Cardiac fibroblast (primary cell): ENCODE data around the gene STAG1.

Experiments used
- DNase-seq, 2 donors: peaks; one replicate each; pipeline versions ENCODE4 v3.0.0 to v3.0.0-alpha.2; 2010; ENCODE audit warnings: low read depth in 2 of 2
- H3K4me3 ChIP-seq, 2 donors: replicated peaks in 1 of 2; 1 replicate in 1 of 2; 2 replicates in 1 of 2; pipeline ENCODE4 v1.5.1; 2011; ENCODE audit warnings: low read depth in 2 of 2, low read length in 2 of 2, mild to moderate bottlenecking in 2 of 2, moderate library complexity in 1 of 2
- CTCF ChIP-seq: IDR thresholded peaks from one replicate; pipeline ENCODE4 v1.5.1; 2011; ENCODE audit warnings: low read depth, mild to moderate bottlenecking, low read length, inconsistent platforms

STAG1 gene

GRCh38 chr3:136330900-136331299 is 421.3 kb downstream of the STAG1 start:
- H3K4me3 ChIP-seq = no peak overlapping the region
- TF ChIP-seq CTCF = no peak
- DNase-seq = no peak

GRCh38 chr3:136329593-136329992 is 422.6 kb downstream of the STAG1 start:
- no peak overlapping the region for H3K4me3 ChIP-seq
- no peak for TF ChIP-seq CTCF
- no peak for DNase-seq

- DNase-seq = no peak
- no peak overlapping the region for H3K4me3 ChIP-seq
- no peak for TF ChIP-seq CTCF
Measured at GRCh38 chr3:136327671-136328070, 424.5 kb downstream of the STAG1 start.

- no peak for DNase-seq
- no peak for TF ChIP-seq CTCF
- H3K4me3 ChIP-seq = no peak overlapping the region
Measured at GRCh38 chr3:136326316-136326715, 425.9 kb downstream of the STAG1 start.

GRCh38 chr3:136311968-136312367 is 440.2 kb downstream of the STAG1 start:
- peak in 1 of 2 donors; percentile 28 for DNase-seq
- H3K4me3 ChIP-seq = no peak overlapping the region
- TF ChIP-seq CTCF = no peak

GRCh38 chr3:136311261-136311660 is 440.9 kb downstream of the STAG1 start:
- TF ChIP-seq CTCF = no peak
- DNase-seq = no peak
- no peak overlapping the region for H3K4me3 ChIP-seq

GRCh38 chr3:136305879-136306278 is 446.3 kb downstream of the STAG1 start:
- no peak overlapping the region for H3K4me3 ChIP-seq
- TF ChIP-seq CTCF = peak; percentile 47
- peak in 1 of 2 donors; percentile 70 for DNase-seq
